Measurements from ENCODE around the gene PARP2.

DNA sequence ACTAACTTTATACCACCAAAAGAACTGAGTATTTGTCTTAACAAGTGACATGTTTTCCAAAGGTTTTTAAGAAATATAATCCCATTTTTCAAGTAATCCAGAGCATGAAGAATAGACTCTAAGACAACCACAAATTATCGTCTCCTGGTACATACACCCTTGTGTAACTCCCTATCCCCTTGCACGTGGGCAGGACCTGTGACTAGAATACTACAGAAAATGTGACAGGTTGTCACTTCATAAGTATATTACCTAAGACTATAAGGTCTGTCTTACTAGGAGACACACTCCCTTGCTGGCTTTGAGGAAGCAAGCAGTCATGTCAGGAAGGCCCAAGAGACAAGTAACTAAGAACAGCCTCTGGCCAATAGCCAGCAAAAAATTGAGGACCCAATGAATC lies 29.4 kb upstream of the PARP2 start:
- TF ChIP-seq, protein P1, sequence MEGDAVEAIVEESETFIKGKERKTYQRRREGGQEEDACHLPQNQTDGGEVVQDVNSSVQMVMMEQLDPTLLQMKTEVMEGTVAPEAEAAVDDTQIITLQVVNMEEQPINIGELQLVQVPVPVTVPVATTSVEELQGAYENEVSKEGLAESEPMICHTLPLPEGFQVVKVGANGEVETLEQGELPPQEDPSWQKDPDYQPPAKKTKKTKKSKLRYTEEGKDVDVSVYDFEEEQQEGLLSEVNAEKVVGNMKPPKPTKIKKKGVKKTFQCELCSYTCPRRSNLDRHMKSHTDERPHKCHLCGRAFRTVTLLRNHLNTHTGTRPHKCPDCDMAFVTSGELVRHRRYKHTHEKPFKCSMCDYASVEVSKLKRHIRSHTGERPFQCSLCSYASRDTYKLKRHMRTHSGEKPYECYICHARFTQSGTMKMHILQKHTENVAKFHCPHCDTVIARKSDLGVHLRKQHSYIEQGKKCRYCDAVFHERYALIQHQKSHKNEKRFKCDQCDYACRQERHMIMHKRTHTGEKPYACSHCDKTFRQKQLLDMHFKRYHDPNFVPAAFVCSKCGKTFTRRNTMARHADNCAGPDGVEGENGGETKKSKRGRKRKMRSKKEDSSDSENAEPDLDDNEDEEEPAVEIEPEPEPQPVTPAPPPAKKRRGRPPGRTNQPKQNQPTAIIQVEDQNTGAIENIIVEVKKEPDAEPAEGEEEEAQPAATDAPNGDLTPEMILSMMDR (conservative IDR thresholded peaks at IDR 0.05; ENCODE audit: low read depth, low read length), result no peak
- no peak for TF ChIP-seq EZH2 (IDR thresholded peaks at IDR 0.05; ENCODE audit: borderline replicate concordance, low read depth, low read length, poor library complexity, severe bottlenecking)
